ENCODE measurements around the gene CAMTA1.
"Not testable (repeated sequence)": the region's sequence is repeated elsewhere in the genome, so short reads cannot be mapped to it uniquely, and the experiment has no call there.

The CAMTA1 gene

GRCh38 chr1:6810146-6810734, 25.0 kb downstream of the CAMTA1 start:
- not testable (repeated sequence) for DNase-seq

- no peak for DNase-seq
These were observed 26.3 kb downstream of the CAMTA1 start for GRCh38 chr1:6811583-6811982.

GRCh38 chr1:6813165-6813564, 27.9 kb downstream of the CAMTA1 start:
- no peak for DNase-seq

- DNase-seq, result no peak
These were observed 30.5 kb downstream of the CAMTA1 start for GRCh38 chr1:6815726-6816125.

- no peak for DNase-seq
These were observed 34.2 kb downstream of the CAMTA1 start for GRCh38 chr1:6819246-6820040.

- DNase-seq, result no peak
These were observed 35.6 kb downstream of the CAMTA1 start for GRCh38 chr1:6820899-6821298.

- DNase-seq, result no peak
These were observed 37.5 kb downstream of the CAMTA1 start for GRCh38 chr1:6822530-6823359.

GRCh38 chr1:6823793-6824192, 38.5 kb downstream of the CAMTA1 start:
- DNase-seq, result no peak

GRCh38 chr1:6824665-6825368, 39.6 kb downstream of the CAMTA1 start:
- DNase-seq, result no peak

GRCh38 chr1:6825828-6826227, 40.6 kb downstream of the CAMTA1 start:
- no peak for DNase-seq

GRCh38 chr1:6827079-6827478, 41.8 kb downstream of the CAMTA1 start:
- no peak for DNase-seq

GRCh38 chr1:6827630-6828165, 42.4 kb downstream of the CAMTA1 start:
- no peak for DNase-seq

GRCh38 chr1:6831366-6831765, 46.1 kb downstream of the CAMTA1 start:
- DNase-seq, result no peak

- not testable (repeated sequence) for DNase-seq
These were observed 46.8 kb downstream of the CAMTA1 start for GRCh38 chr1:6832006-6832405.

GRCh38 chr1:6832531-6833188, 47.4 kb downstream of the CAMTA1 start:
- DNase-seq, result no peak

- no peak for DNase-seq
These were observed 48.5 kb downstream of the CAMTA1 start for GRCh38 chr1:6833804-6834203.

- DNase-seq, result no peak
These were observed 49.1 kb downstream of the CAMTA1 start for GRCh38 chr1:6834366-6834765.

GRCh38 chr1:6835139-6835538, 49.9 kb downstream of the CAMTA1 start:
- no peak for DNase-seq

- DNase-seq, result no peak
These were observed 57.0 kb downstream of the CAMTA1 start for GRCh38 chr1:6842301-6842700.

GRCh38 chr1:6845786-6846185, 60.5 kb downstream of the CAMTA1 start:
- not testable (repeated sequence) for DNase-seq

GRCh38 chr1:6848816-6849215, 63.6 kb downstream of the CAMTA1 start:
- no peak for DNase-seq

GRCh38 chr1:6850537-6850936, 65.3 kb downstream of the CAMTA1 start:
- DNase-seq, result no peak

Measured in activated naive CD4-positive, alpha-beta T cell (primary cell).